H1 (cell line): Measurements from ENCODE around the gene HDAC9.

ENCODE experiments used
- CREB1 ChIP-seq: IDR thresholded peaks from 2 replicates; pipeline ENCODE4 v1.6.1; 2012; ENCODE audit warnings: inconsistent platforms
- EZH2 ChIP-seq: fragments of 200-600 bp; sonication (generic); IDR thresholded peaks from 2 replicates; pipeline ENCODE4 v1.7.1; 2012; ENCODE audit warnings: low read depth, mild to moderate bottlenecking, moderate library complexity, low read length, inconsistent platforms; ENCODE audit not compliant: severe bottlenecking
- HDAC2 ChIP-seq, 2 experiments: fragments of 300-600 bp in 1 of 2; sonication (generic) in 1 of 2; IDR thresholded peaks; 2 replicates each; pipeline ENCODE4 v1.6.1; 2011 to 2012; ENCODE audit warnings: low read depth in 2 of 2, low read length in 2 of 2, mild to moderate bottlenecking in 2 of 2, moderate library complexity in 2 of 2, borderline replicate concordance in 1 of 2, inconsistent platforms in 1 of 2
- JUN ChIP-seq: IDR thresholded peaks from 2 replicates; pipeline ENCODE4 v1.6.1; 2011; ENCODE audit warnings: low read depth, mild to moderate bottlenecking, improper control_type of control experiment, low read length
- MAX ChIP-seq: IDR thresholded peaks from 2 replicates; pipeline ENCODE4 v1.6.1; 2012; ENCODE audit warnings: inconsistent platforms
- NRF1 ChIP-seq: IDR thresholded peaks from 2 replicates; pipeline ENCODE4 v1.6.1; 2011; ENCODE audit warnings: mild to moderate bottlenecking, low read depth, low read length, improper control_type of control experiment
- POLR2A ChIP-seq, 2 experiments: IDR thresholded peaks; 1 replicate in 1 of 2; 2 replicates in 1 of 2; pipeline ENCODE4 v1.6.1; 2011; ENCODE audit warnings: low read depth in 2 of 2, low read length in 2 of 2, mild to moderate bottlenecking in 2 of 2; ENCODE audit errors: control extremely low read depth in 1 of 2
- RAD21 ChIP-seq, 2 experiments: IDR thresholded peaks in 1 of 2; conservative IDR thresholded peaks in 1 of 2; 2 replicates each; pipeline ENCODE4 v1.6.1; 2011; ENCODE audit warnings: low read depth in 2 of 2, low read length in 2 of 2, improper control_type of control experiment in 1 of 2, inconsistent platforms in 1 of 2, mild to moderate bottlenecking in 1 of 2, moderate library complexity in 1 of 2
- RFX5 ChIP-seq: IDR thresholded peaks from 2 replicates; pipeline ENCODE4 v1.6.1; 2011; ENCODE audit warnings: low read depth, low read length, improper control_type of control experiment, borderline replicate concordance
- RNF2 ChIP-seq: fragments of 200-900, 300-1000 bp; sonication (generic); IDR thresholded peaks from 2 replicates; pipeline ENCODE4 v1.7.1; 2016; ENCODE audit warnings: borderline replicate concordance, low read depth, mild to moderate bottlenecking, antibody characterized with exemption, low read length; ENCODE audit not compliant: poor library complexity, severe bottlenecking; ENCODE audit errors: missing control alignments
- SP1 ChIP-seq: IDR thresholded peaks from 2 replicates; pipeline ENCODE4 v1.6.1; 2011; ENCODE audit warnings: low read depth, low read length
- TF ChIP-seq, protein P1 (sequence below): IDR thresholded peaks from 2 replicates; pipeline ENCODE4 v1.6.1; 2011; ENCODE audit warnings: low read length, improper control_type of control experiment
- TF ChIP-seq, protein P2 (sequence below), 3 experiments: IDR thresholded peaks; 1 replicate in 2 of 3; 2 replicates in 1 of 3; pipeline versions ENCODE4 v1.5.1 to v1.6.1; 2011; ENCODE audit warnings: low read length in 3 of 3, mild to moderate bottlenecking in 3 of 3, inconsistent platforms in 2 of 3, low read depth in 1 of 3, moderate library complexity in 1 of 3; ENCODE audit not compliant: insufficient read depth in 1 of 3; ENCODE audit errors: control extremely low read depth in 1 of 3

- TF ChIP-seq, protein P1, sequence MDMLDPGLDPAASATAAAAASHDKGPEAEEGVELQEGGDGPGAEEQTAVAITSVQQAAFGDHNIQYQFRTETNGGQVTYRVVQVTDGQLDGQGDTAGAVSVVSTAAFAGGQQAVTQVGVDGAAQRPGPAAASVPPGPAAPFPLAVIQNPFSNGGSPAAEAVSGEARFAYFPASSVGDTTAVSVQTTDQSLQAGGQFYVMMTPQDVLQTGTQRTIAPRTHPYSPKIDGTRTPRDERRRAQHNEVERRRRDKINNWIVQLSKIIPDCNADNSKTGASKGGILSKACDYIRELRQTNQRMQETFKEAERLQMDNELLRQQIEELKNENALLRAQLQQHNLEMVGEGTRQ: no peak
- TF ChIP-seq RFX5 (no peak), POLR2A (IDR thresholded peaks at IDR 0.05; ENCODE audit: control extremely low read depth in 1 of 2, low read depth in 2 of 2, low read length in 2 of 2) (no peak), JUN (no peak), CREB1 (no peak), HDAC2 (IDR thresholded peaks at IDR 0.05; ENCODE audit: borderline replicate concordance in 1 of 2, low read depth in 2 of 2, low read length in 2 of 2) (no peak), NRF1 (no peak), EZH2 (no peak), RNF2 (no peak), RAD21 (IDR thresholded peaks at IDR 0.05 in 1 of 2, conservative IDR thresholded peaks at IDR 0.05 in 1 of 2; ENCODE audit: low read depth in 2 of 2, low read length in 2 of 2) (no peak), SP1 (no peak), MAX (no peak)
- TF ChIP-seq, protein P2, sequence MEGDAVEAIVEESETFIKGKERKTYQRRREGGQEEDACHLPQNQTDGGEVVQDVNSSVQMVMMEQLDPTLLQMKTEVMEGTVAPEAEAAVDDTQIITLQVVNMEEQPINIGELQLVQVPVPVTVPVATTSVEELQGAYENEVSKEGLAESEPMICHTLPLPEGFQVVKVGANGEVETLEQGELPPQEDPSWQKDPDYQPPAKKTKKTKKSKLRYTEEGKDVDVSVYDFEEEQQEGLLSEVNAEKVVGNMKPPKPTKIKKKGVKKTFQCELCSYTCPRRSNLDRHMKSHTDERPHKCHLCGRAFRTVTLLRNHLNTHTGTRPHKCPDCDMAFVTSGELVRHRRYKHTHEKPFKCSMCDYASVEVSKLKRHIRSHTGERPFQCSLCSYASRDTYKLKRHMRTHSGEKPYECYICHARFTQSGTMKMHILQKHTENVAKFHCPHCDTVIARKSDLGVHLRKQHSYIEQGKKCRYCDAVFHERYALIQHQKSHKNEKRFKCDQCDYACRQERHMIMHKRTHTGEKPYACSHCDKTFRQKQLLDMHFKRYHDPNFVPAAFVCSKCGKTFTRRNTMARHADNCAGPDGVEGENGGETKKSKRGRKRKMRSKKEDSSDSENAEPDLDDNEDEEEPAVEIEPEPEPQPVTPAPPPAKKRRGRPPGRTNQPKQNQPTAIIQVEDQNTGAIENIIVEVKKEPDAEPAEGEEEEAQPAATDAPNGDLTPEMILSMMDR (IDR thresholded peaks at IDR 0.05; ENCODE audit: control extremely low read depth in 1 of 3, insufficient read depth in 1 of 3, low read depth in 1 of 3, low read length in 3 of 3): no peak
Measured at GRCh38 chr7:18905316-18905943, 409.9 kb downstream of the HDAC9 start.
